WTC11 (cell line): ENCODE results near the gene RNF167. TPM values are rescaled to one million over a fixed set of nuclear protein-coding genes. Genes with fewer than 3 reads are reported as not detected.
A peak's percentile ranks its signal among the peaks of the same experiment; 100 is the strongest.

Experiments
- ATF1 ChIP-seq: sonication (generic); formaldehyde crosslinking; IDR thresholded peaks from 2 replicates; pipeline ENCODE4 v1.8.1; 2023; ENCODE audit warnings: mild to moderate bottlenecking, moderate library complexity, missing genetic modification reagents
- CREB1 ChIP-seq: sonication (generic); formaldehyde crosslinking; IDR thresholded peaks from 2 replicates; pipeline ENCODE4 v1.8.0; 2023; ENCODE audit warnings: mild to moderate bottlenecking, missing genetic modification reagents
- CREM ChIP-seq: sonication (generic); formaldehyde crosslinking; IDR thresholded peaks from 2 replicates; pipeline ENCODE4 v1.8.1; 2022; ENCODE audit warnings: mild to moderate bottlenecking, missing genetic modification reagents, moderate library complexity
- ELF4 ChIP-seq: sonication (generic); formaldehyde crosslinking; IDR thresholded peaks from 2 replicates; pipeline ENCODE4 v1.8.1; 2022; ENCODE audit warnings: low read depth, mild to moderate bottlenecking, moderate library complexity, missing genetic modification reagents
- ETV6 ChIP-seq: sonication (generic); formaldehyde crosslinking; IDR thresholded peaks from 2 replicates; pipeline ENCODE4 v1.8.1; 2022; ENCODE audit warnings: mild to moderate bottlenecking, missing genetic modification reagents
- FOXP1 ChIP-seq: sonication (generic); formaldehyde crosslinking; IDR thresholded peaks from 2 replicates; pipeline ENCODE4 v1.8.0; 2022; ENCODE audit warnings: missing genetic modification reagents, mild to moderate bottlenecking, moderate library complexity, borderline replicate concordance
- GABPB1 ChIP-seq: sonication (generic); formaldehyde crosslinking; IDR thresholded peaks from 2 replicates; pipeline ENCODE4 v1.8.1; 2023; ENCODE audit warnings: mild to moderate bottlenecking, missing genetic modification reagents
- HMGA2 ChIP-seq: fragments of 250-450 bp; sonication (Bioruptor Pico); IDR thresholded peaks from 2 replicates; pipeline ENCODE4 v1.4.0; 2021; ENCODE audit warnings: mild to moderate bottlenecking, moderate library complexity
- KAT7 ChIP-seq: sonication (generic); formaldehyde crosslinking; IDR thresholded peaks from 2 replicates; pipeline ENCODE4 v1.8.1; 2023; ENCODE audit warnings: missing genetic modification reagents, mild to moderate bottlenecking, borderline replicate concordance
- NFATC4 ChIP-seq: fragments of 250-450 bp; sonication (Bioruptor Pico); IDR thresholded peaks from 2 replicates; pipeline ENCODE4 v1.9.0; 2021; ENCODE audit warnings: mild to moderate bottlenecking
- NR3C1 ChIP-seq: sonication (generic); formaldehyde crosslinking; conservative IDR thresholded peaks from 2 replicates; pipeline ENCODE4 v1.8.1; 2023; ENCODE audit warnings: low read depth, mild to moderate bottlenecking, missing genetic modification reagents
- OVOL2 ChIP-seq: fragments of 250-450 bp; sonication (Bioruptor Pico); IDR thresholded peaks from 2 replicates; pipeline ENCODE4 v1.9.0; 2021; ENCODE audit warnings: mild to moderate bottlenecking, borderline replicate concordance
- RELA ChIP-seq: sonication (generic); formaldehyde crosslinking; IDR thresholded peaks from 2 replicates; pipeline ENCODE4 v1.8.1; 2022; ENCODE audit warnings: missing genetic modification reagents, mild to moderate bottlenecking, borderline replicate concordance
- RORB ChIP-seq: fragments of 250-450 bp; sonication (Bioruptor Pico); IDR thresholded peaks from 2 replicates; pipeline ENCODE4 v1.9.0; 2021; ENCODE audit warnings: mild to moderate bottlenecking
- SMAD3 ChIP-seq: sonication (generic); formaldehyde crosslinking; IDR thresholded peaks from 2 replicates; pipeline ENCODE4 v1.8.0; 2022; ENCODE audit warnings: missing genetic modification reagents, mild to moderate bottlenecking, borderline replicate concordance
- SOX15 ChIP-seq: fragments of 250-450 bp; sonication (Bioruptor Pico); IDR thresholded peaks from 2 replicates; pipeline ENCODE4 v1.9.0; 2021; ENCODE audit warnings: mild to moderate bottlenecking
- SP1 ChIP-seq: sonication (generic); formaldehyde crosslinking; conservative IDR thresholded peaks from 2 replicates; pipeline ENCODE4 v1.8.1; 2022; ENCODE audit warnings: missing genetic modification reagents
- TCF7 ChIP-seq: sonication (generic); formaldehyde crosslinking; IDR thresholded peaks from 2 replicates; pipeline ENCODE4 v1.8.0; 2022; ENCODE audit warnings: mild to moderate bottlenecking, low read depth, missing genetic modification reagents, moderate library complexity
- ZBTB21 ChIP-seq: sonication (generic); formaldehyde crosslinking; IDR thresholded peaks from 2 replicates; pipeline ENCODE4 v1.8.1; 2023; ENCODE audit warnings: mild to moderate bottlenecking, missing genetic modification reagents, borderline replicate concordance
- ZNF138 ChIP-seq: sonication (generic); formaldehyde crosslinking; conservative IDR thresholded peaks from 2 replicates; pipeline ENCODE4 v1.8.1; 2022; ENCODE audit warnings: mild to moderate bottlenecking, moderate library complexity, missing genetic modification reagents
- ZNF317 ChIP-seq: sonication (generic); formaldehyde crosslinking; IDR thresholded peaks from 2 replicates; pipeline ENCODE4 v1.8.1; 2023; ENCODE audit warnings: low read depth, mild to moderate bottlenecking, moderate library complexity, missing genetic modification reagents, borderline replicate concordance
- ZNF671 ChIP-seq: fragments of 250-450 bp; sonication (Bioruptor Pico); IDR thresholded peaks from 2 replicates; pipeline ENCODE4 v1.8.0; 2021; ENCODE audit warnings: mild to moderate bottlenecking
- total RNA-seq: library from RNA; stranded (reverse); gene quantifications from 3 replicates; pipeline ENCODE4 v1.2.3, GENCODE V29; 2021
- TF ChIP-seq, protein P1 (sequence below): sonication (generic); formaldehyde crosslinking; IDR thresholded peaks from 2 replicates; pipeline ENCODE4 v1.8.1; 2023; ENCODE audit warnings: mild to moderate bottlenecking, missing genetic modification reagents, borderline replicate concordance
- TF ChIP-seq, protein P2 (sequence below): sonication (generic); formaldehyde crosslinking; IDR thresholded peaks from 2 replicates; pipeline ENCODE4 v1.8.0; 2023; ENCODE audit warnings: missing genetic modification reagents
- TF ChIP-seq, protein P3 (sequence below): sonication (generic); formaldehyde crosslinking; IDR thresholded peaks from 2 replicates; pipeline ENCODE4 v1.8.1; 2022; ENCODE audit warnings: mild to moderate bottlenecking, missing genetic modification reagents, moderate library complexity, borderline replicate concordance
- TF ChIP-seq, protein P4 (sequence below): sonication (generic); formaldehyde crosslinking; IDR thresholded peaks from 2 replicates; pipeline ENCODE4 v1.8.1; 2022; ENCODE audit warnings: low read depth, mild to moderate bottlenecking, moderate library complexity, missing genetic modification reagents, borderline replicate concordance
- TF ChIP-seq, protein P5 (sequence below): fragments of 250-450 bp; sonication (Bioruptor Pico); IDR thresholded peaks from 2 replicates; pipeline ENCODE4 v1.9.0; 2021; ENCODE audit warnings: mild to moderate bottlenecking
- TF ChIP-seq, protein P6 (sequence below): sonication (generic); formaldehyde crosslinking; IDR thresholded peaks from 2 replicates; pipeline ENCODE4 v1.8.1; 2023; ENCODE audit warnings: mild to moderate bottlenecking, missing genetic modification reagents

RNF167 gene
- total RNA-seq, 1 experiment from 2014 or later = 143 TPM

DNA sequence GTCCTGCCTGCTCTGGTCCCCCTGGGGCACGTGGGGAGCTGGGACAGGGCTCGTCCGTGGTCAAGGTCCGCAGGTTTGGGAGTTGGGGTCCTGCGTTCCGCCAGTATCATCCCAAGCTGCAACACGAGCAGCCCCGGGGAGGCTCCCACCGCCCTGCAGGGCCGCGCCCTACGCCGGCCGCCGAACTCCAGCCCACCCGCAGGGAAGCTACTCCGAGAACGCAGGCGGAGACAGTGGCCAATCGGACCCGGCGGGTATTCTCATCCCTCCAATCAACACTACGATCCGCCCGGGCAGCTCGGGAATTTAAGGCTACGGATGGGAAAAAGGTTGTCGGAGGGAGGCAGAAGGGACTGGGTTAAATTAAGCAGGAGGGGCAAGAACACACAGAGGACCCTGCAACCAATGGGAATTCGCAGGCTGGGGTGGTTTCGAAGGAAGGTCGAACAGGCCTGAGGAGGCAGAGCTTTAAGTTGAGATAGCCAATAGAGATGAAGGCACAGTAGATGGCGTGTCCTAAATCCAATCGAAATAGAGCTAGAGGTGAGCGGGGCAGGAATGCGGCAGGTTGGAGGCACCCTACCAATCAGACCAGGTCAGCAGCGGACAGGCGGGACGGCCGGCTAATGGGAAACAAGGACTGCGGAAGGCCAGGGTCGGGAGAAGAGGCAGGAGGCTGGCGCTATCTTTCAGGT, 26.9 kb downstream of the RNF167 start (continued):
- no peak for TF ChIP-seq NR3C1 (CRISPR knock-in tag)
- peak; percentile 0; the same call in 1 of the 2 replicates for TF ChIP-seq ZBTB21
- 0 out of 2 replicates have a peak, but pooled peaks have one; percentile 22 for TF ChIP-seq RELA (CRISPR knock-in tag)
- no peak for TF ChIP-seq SMAD3
- TF ChIP-seq, protein P1, sequence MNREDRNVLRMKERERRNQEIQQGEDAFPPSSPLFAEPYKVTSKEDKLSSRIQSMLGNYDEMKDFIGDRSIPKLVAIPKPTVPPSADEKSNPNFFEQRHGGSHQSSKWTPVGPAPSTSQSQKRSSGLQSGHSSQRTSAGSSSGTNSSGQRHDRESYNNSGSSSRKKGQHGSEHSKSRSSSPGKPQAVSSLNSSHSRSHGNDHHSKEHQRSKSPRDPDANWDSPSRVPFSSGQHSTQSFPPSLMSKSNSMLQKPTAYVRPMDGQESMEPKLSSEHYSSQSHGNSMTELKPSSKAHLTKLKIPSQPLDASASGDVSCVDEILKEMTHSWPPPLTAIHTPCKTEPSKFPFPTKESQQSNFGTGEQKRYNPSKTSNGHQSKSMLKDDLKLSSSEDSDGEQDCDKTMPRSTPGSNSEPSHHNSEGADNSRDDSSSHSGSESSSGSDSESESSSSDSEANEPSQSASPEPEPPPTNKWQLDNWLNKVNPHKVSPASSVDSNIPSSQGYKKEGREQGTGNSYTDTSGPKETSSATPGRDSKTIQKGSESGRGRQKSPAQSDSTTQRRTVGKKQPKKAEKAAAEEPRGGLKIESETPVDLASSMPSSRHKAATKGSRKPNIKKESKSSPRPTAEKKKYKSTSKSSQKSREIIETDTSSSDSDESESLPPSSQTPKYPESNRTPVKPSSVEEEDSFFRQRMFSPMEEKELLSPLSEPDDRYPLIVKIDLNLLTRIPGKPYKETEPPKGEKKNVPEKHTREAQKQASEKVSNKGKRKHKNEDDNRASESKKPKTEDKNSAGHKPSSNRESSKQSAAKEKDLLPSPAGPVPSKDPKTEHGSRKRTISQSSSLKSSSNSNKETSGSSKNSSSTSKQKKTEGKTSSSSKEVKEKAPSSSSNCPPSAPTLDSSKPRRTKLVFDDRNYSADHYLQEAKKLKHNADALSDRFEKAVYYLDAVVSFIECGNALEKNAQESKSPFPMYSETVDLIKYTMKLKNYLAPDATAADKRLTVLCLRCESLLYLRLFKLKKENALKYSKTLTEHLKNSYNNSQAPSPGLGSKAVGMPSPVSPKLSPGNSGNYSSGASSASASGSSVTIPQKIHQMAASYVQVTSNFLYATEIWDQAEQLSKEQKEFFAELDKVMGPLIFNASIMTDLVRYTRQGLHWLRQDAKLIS (CRISPR knock-in tag) = no peak
- TF ChIP-seq ZNF317 (CRISPR knock-in tag) = no peak
- TF ChIP-seq CREB1 (CRISPR knock-in tag) = no peak
- no peak for TF ChIP-seq OVOL2 (CRISPR knock-in tag)
- peak; percentile 63 for TF ChIP-seq SP1
- TF ChIP-seq, protein P2, sequence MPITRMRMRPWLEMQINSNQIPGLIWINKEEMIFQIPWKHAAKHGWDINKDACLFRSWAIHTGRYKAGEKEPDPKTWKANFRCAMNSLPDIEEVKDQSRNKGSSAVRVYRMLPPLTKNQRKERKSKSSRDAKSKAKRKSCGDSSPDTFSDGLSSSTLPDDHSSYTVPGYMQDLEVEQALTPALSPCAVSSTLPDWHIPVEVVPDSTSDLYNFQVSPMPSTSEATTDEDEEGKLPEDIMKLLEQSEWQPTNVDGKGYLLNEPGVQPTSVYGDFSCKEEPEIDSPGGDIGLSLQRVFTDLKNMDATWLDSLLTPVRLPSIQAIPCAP = no peak
- no peak for TF ChIP-seq ATF1 (CRISPR knock-in tag)
- no peak for TF ChIP-seq ETV6 (CRISPR knock-in tag)
- no peak for TF ChIP-seq TCF7 (CRISPR knock-in tag)
- no peak for TF ChIP-seq KAT7 (CRISPR knock-in tag)
- TF ChIP-seq, protein P3, sequence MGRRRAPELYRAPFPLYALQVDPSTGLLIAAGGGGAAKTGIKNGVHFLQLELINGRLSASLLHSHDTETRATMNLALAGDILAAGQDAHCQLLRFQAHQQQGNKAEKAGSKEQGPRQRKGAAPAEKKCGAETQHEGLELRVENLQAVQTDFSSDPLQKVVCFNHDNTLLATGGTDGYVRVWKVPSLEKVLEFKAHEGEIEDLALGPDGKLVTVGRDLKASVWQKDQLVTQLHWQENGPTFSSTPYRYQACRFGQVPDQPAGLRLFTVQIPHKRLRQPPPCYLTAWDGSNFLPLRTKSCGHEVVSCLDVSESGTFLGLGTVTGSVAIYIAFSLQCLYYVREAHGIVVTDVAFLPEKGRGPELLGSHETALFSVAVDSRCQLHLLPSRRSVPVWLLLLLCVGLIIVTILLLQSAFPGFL (CRISPR knock-in tag) = no peak
- TF ChIP-seq, protein P4, sequence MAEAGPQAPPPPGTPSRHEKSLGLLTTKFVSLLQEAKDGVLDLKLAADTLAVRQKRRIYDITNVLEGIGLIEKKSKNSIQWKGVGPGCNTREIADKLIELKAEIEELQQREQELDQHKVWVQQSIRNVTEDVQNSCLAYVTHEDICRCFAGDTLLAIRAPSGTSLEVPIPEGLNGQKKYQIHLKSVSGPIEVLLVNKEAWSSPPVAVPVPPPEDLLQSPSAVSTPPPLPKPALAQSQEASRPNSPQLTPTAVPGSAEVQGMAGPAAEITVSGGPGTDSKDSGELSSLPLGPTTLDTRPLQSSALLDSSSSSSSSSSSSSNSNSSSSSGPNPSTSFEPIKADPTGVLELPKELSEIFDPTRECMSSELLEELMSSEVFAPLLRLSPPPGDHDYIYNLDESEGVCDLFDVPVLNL (CRISPR knock-in tag) = no peak
- TF ChIP-seq, protein P5, sequence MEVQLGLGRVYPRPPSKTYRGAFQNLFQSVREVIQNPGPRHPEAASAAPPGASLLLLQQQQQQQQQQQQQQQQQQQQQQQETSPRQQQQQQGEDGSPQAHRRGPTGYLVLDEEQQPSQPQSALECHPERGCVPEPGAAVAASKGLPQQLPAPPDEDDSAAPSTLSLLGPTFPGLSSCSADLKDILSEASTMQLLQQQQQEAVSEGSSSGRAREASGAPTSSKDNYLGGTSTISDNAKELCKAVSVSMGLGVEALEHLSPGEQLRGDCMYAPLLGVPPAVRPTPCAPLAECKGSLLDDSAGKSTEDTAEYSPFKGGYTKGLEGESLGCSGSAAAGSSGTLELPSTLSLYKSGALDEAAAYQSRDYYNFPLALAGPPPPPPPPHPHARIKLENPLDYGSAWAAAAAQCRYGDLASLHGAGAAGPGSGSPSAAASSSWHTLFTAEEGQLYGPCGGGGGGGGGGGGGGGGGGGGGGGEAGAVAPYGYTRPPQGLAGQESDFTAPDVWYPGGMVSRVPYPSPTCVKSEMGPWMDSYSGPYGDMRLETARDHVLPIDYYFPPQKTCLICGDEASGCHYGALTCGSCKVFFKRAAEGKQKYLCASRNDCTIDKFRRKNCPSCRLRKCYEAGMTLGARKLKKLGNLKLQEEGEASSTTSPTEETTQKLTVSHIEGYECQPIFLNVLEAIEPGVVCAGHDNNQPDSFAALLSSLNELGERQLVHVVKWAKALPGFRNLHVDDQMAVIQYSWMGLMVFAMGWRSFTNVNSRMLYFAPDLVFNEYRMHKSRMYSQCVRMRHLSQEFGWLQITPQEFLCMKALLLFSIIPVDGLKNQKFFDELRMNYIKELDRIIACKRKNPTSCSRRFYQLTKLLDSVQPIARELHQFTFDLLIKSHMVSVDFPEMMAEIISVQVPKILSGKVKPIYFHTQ = no peak
- no peak for TF ChIP-seq ZNF138 (CRISPR knock-in tag)
- TF ChIP-seq NFATC4 (CRISPR knock-in tag) = no peak
- TF ChIP-seq GABPB1 (CRISPR knock-in tag) = no peak
- TF ChIP-seq FOXP1 (CRISPR knock-in tag) = peak; percentile 82; the same call in 1 of the 2 replicates
- no peak for TF ChIP-seq RORB (CRISPR knock-in tag)
- TF ChIP-seq, protein P6, sequence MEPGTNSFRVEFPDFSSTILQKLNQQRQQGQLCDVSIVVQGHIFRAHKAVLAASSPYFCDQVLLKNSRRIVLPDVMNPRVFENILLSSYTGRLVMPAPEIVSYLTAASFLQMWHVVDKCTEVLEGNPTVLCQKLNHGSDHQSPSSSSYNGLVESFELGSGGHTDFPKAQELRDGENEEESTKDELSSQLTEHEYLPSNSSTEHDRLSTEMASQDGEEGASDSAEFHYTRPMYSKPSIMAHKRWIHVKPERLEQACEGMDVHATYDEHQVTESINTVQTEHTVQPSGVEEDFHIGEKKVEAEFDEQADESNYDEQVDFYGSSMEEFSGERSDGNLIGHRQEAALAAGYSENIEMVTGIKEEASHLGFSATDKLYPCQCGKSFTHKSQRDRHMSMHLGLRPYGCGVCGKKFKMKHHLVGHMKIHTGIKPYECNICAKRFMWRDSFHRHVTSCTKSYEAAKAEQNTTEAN (CRISPR knock-in tag) = 0 out of 2 replicates have a peak, but pooled peaks have one; percentile 48
- no peak for TF ChIP-seq HMGA2
- peak; percentile 37; the same call in 1 of the 2 replicates for TF ChIP-seq CREM (CRISPR knock-in tag)
- TF ChIP-seq ELF4 (CRISPR knock-in tag) = no peak
- no peak for TF ChIP-seq SOX15 (CRISPR knock-in tag)
- TF ChIP-seq ZNF671 (CRISPR knock-in tag) = no peak
